Hepatocyte (in vitro differentiated cells): Measurements from ENCODE around the gene NEK8. TPM values are rescaled to one million over a fixed set of nuclear protein-coding genes. Genes with fewer than 3 reads are reported as not detected.

ENCODE experiments used
- DNase-seq: peaks from one replicate; pipeline ENCODE4 v3.0.0-alpha.2; 2016; ENCODE audit warnings: low spot score
- H2AFZ ChIP-seq: fragments of 200-600 bp; sonication (generic); 2 replicates; pipeline ENCODE4 v1.6.0; 2016; ENCODE audit warnings: antibody characterized with exemption, mild to moderate bottlenecking
- H3K27ac ChIP-seq: fragments of 200-600 bp; sonication (generic); 2 replicates; pipeline ENCODE4 v1.5.1; 2016; ENCODE audit warnings: mild to moderate bottlenecking
- H3K27me3 ChIP-seq: fragments of 200-600 bp; sonication (generic); 2 replicates; pipeline ENCODE4 v1.6.1; 2016
- H3K36me3 ChIP-seq: fragments of 200-600 bp; sonication (generic); replicated peaks from 2 replicates; pipeline ENCODE4 v1.5.1; 2016; ENCODE audit warnings: low read depth; ENCODE audit not compliant: insufficient read depth
- H3K4me1 ChIP-seq: fragments of 200-600 bp; sonication (generic); 2 replicates; pipeline ENCODE4 v1.5.1; 2016; ENCODE audit warnings: mild to moderate bottlenecking, moderate library complexity; ENCODE audit not compliant: insufficient read depth
- H3K4me2 ChIP-seq: fragments of 200-600 bp; sonication (generic); 2 replicates; pipeline ENCODE4 v1.6.0; 2016
- H3K4me3 ChIP-seq: fragments of 200-600 bp; sonication (generic); 2 replicates; pipeline ENCODE4 v1.5.1; 2016; ENCODE audit warnings: mild to moderate bottlenecking
- H3K79me2 ChIP-seq: fragments of 200-600 bp; sonication (generic); 2 replicates; pipeline ENCODE4 v1.6.0; 2017; ENCODE audit warnings: mild to moderate bottlenecking
- H3K9me2 ChIP-seq: fragments of 200-600 bp; sonication (generic); replicated peaks from 2 replicates; pipeline ENCODE4 v1.6.0; 2017; ENCODE audit warnings: mild to moderate bottlenecking; ENCODE audit not compliant: insufficient read depth
- H3K9me3 ChIP-seq: fragments of 200-600 bp; sonication (generic); 2 replicates; pipeline ENCODE4 v1.5.1; 2016; ENCODE audit warnings: low read depth, mild to moderate bottlenecking
- H4K20me1 ChIP-seq: fragments of 200-600 bp; sonication (generic); 2 replicates; pipeline ENCODE4 v1.6.0; 2016; ENCODE audit warnings: mild to moderate bottlenecking; ENCODE audit not compliant: insufficient read depth, poor library complexity, severe bottlenecking
- EZH2 ChIP-seq: fragments of 200-600 bp; sonication (generic); IDR thresholded peaks from 2 replicates; pipeline ENCODE4 v1.6.1; 2016; ENCODE audit warnings: antibody characterized with exemption, mild to moderate bottlenecking, borderline replicate concordance
- EZH2phosphoT487 ChIP-seq: fragments of 200-600 bp; sonication (generic); IDR thresholded peaks from one replicate; pipeline ENCODE4 v1.6.1; 2018; ENCODE audit warnings: antibody characterized with exemption, mild to moderate bottlenecking, low read depth, moderate library complexity; ENCODE audit not compliant: unreplicated experiment, severe bottlenecking
- WGBS: methylation state at CpG from one replicate; pipeline ENCODE4 v1.1.6; 2016; ENCODE audit warnings: low lambda C conversion rate; ENCODE audit errors: missing lambda C conversion rate; 5-methylcytosine and 5-hydroxymethylcytosine counted together
- polyA plus RNA-seq: library from polyadenylated mRNA; unstranded; fragments of >200 nt; fragmentation: Nextera tagmentation; extraction: Ambion mirVana; gene quantifications from 2 replicates; pipeline ENCODE4 v1.2.1, GENCODE V29; 2016
- total RNA-seq: library from RNA; depleted of rRNA; stranded (reverse); fragments of >200 nt; gene quantifications from 2 replicates; pipeline ENCODE4 v1.2.3, GENCODE V29; 2014
- TF ChIP-seq, protein P1 (sequence below): fragments of 200-600 bp; sonication (generic); IDR thresholded peaks from 2 replicates; pipeline ENCODE4 v1.5.1; 2016; ENCODE audit warnings: antibody characterized with exemption, mild to moderate bottlenecking; ENCODE audit not compliant: poor library complexity

The NEK8 gene
- 3.3 and 5.5 TPM in 2 replicates for total RNA-seq
- polyA plus RNA-seq, result 8.1 and 9.7 TPM in 2 replicates

DNA sequence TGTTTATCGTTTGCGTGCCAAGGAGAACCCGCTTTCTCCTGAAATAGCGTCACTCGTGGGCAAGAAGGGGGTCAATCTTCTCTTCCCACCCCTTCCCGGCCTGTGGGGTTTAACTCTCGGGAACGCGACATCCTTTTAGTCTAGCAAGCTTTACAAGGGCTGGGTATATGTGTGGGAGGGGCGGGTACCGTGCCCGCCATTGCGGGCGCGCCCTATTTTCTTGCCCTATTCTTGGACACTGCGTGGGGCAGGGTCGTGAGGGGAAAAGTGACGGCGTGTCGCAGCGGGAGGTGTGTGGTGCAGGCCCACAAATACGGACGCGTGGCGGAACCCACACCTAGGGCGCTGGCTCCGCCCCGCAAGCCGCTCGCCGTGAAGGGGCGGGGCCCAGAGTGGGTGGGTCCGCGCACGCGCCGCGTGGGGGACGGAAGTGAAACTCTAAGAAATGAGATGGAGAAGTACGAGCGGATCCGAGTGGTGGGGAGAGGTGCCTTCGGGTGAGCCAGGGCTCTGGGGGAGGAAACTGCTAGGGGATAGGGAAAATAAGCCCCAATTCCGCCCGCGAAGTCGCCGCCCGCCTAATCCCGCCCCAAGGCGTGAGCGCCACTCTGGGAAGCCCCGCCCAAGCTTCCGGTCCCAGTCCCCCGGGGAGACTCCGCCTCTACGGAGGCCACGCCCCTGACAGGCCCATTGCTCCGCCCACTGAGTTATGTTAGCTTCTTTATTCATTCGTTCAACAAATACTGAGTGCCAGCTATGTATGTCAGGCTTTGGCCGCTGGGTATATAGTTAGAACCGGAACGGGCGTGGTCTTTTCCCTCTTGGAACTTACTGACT is at the start of gene NEK8:
Gene NEK8 (plus strand): TSS at position 425 of the 837 bp plus-strand sequence. CDS start 26 bp downstream, at position 451.
- Histone ChIP-seq H3K27me3 (no peaks in the 10 kb centered on the region), H3K9me3 (no peaks in the 10 kb centered on the region), H4K20me1 (peaks cover 3% of the 10 kb centered on the region), H3K9me2 (no peaks in the 10 kb centered on the region), H3K79me2 (no peaks in the 10 kb centered on the region), H3K4me1 (peaks cover 17% of the 10 kb centered on the region), H3K27ac (peak within 1 kb of the TSS; percentile 94), H3K4me3 (peak within 1 kb of the TSS; percentile 14), H2AFZ (peak within 1 kb of the TSS; percentile 45), H3K4me2 (peak within 1 kb of the TSS; percentile 100), H3K36me3 (no peaks in the 10 kb centered on the region)
- TF ChIP-seq EZH2phosphoT487, result no peak
- TF ChIP-seq EZH2, result no peak
- TF ChIP-seq, protein P1, sequence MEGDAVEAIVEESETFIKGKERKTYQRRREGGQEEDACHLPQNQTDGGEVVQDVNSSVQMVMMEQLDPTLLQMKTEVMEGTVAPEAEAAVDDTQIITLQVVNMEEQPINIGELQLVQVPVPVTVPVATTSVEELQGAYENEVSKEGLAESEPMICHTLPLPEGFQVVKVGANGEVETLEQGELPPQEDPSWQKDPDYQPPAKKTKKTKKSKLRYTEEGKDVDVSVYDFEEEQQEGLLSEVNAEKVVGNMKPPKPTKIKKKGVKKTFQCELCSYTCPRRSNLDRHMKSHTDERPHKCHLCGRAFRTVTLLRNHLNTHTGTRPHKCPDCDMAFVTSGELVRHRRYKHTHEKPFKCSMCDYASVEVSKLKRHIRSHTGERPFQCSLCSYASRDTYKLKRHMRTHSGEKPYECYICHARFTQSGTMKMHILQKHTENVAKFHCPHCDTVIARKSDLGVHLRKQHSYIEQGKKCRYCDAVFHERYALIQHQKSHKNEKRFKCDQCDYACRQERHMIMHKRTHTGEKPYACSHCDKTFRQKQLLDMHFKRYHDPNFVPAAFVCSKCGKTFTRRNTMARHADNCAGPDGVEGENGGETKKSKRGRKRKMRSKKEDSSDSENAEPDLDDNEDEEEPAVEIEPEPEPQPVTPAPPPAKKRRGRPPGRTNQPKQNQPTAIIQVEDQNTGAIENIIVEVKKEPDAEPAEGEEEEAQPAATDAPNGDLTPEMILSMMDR, result no peak
- peak; percentile 98 for DNase-seq
- WGBS, result 1% methylated on average over 61 of the region's 64 CpGs

DNA sequence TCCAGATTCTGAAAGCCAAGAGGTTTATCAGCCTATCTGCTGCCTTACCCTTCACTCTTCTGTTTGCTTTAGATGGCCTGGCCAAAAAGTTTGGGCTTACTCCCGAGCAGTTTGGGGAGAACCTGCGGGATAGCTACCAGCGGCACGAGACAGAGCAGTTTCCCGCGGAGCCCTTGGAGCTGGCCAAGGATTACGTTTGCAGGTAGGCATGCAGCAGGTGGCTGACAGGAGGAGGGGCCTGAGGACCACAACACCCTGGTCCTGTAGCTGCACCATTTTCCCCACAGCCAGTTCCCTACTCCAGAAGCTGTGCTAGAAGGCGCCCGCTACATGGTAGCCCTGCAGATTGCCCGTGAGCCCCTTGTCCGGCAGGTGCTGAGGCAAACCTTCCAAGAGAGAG is 45.9 kb upstream of the NEK8 start:
- H4K20me1 ChIP-seq, result no peaks in the 10 kb centered on the region
- H3K9me2 ChIP-seq, result no peaks in the 10 kb centered on the region
- no peak overlapping the region for H3K4me3 ChIP-seq
- no peaks in the 10 kb centered on the region for H3K9me3 ChIP-seq
- H3K36me3 ChIP-seq, result peaks cover 5% of the 10 kb centered on the region
- DNase-seq, result no peak
- TF ChIP-seq, protein P1, result no peak
- no peak for TF ChIP-seq EZH2phosphoT487
- TF ChIP-seq EZH2, result no peak
- H3K27ac ChIP-seq, result no peak overlapping the region
- no peak overlapping the region for H2AFZ ChIP-seq
- no peaks in the 10 kb centered on the region for H3K4me1 ChIP-seq
- 98% methylated on average over 11 of the region's 11 CpGs for WGBS
- H3K79me2 ChIP-seq, result no peaks in the 10 kb centered on the region
- no peaks in the 10 kb centered on the region for H3K27me3 ChIP-seq
- no peak overlapping the region for H3K4me2 ChIP-seq

DNA sequence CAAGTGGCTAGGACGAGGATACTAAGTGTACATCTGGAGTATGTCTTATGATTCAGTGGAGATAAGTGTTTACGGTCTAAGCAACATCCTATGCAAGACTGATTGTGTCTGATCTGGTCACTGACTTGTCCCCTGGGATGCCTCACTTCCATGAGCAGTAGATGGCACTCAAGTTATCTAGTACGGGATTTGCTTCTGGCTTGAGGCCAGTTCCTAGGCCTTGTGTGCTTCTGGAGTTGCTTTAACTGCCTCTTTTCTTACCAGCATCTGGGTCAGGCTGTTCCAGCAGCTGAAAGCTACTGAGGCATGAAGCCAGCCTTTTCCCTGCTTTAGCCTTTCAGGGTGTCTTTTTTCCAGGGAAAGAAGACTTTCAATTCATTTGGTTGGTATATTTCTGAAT is 43.6 kb upstream of the NEK8 start:
- WGBS, result 51% methylated on average over 3 of the region's 3 CpGs

More for the DNA sequence above, 43.6 kb upstream of the NEK8 start:
- no peaks in the 10 kb centered on the region for H3K9me2 ChIP-seq
- no peaks in the 10 kb centered on the region for H3K36me3 ChIP-seq
- H3K4me3 ChIP-seq, result no peak overlapping the region
- DNase-seq, result peak; percentile 78
- H3K4me1 ChIP-seq, result no peaks in the 10 kb centered on the region
- H3K9me3 ChIP-seq, result no peaks in the 10 kb centered on the region
- H2AFZ ChIP-seq, result no peak overlapping the region
- no peaks in the 10 kb centered on the region for H3K79me2 ChIP-seq
- TF ChIP-seq EZH2 (no peak), EZH2phosphoT487 (no peak)
- TF ChIP-seq, protein P1, result peak; percentile 39
- no peaks in the 10 kb centered on the region for H4K20me1 ChIP-seq
- H3K4me2 ChIP-seq, result no peak overlapping the region
- H3K27me3 ChIP-seq, result no peaks in the 10 kb centered on the region
- no peak overlapping the region for H3K27ac ChIP-seq
